B cell (primary cell): ENCODE results near the gene PPP2R5C. TPM values are rescaled to one million over a fixed set of nuclear protein-coding genes. Genes with fewer than 3 reads are reported as not detected.

Experiments
- ATAC-seq: fragments of 200-7000 bp; cut with Tn5 transposase; one replicate; pipeline ENCODE4 v1.10.0; 2021; ENCODE audit warnings: low read depth, mild to moderate bottlenecking, moderate number of reproducible peaks, moderate library complexity
- CTCF ChIA-PET: fragments of 350-600 bp; sonication (Branson Sonifier 250); formaldehyde crosslinking; loops from one replicate; lab custom pipeline; 2021; ENCODE audit warnings: antibody characterized with exemption, inconsistent platforms; lab: Charles Lee
- POLR2A ChIA-PET: fragments of 350-600 bp; sonication (Branson Sonifier 250); formaldehyde crosslinking; loops from one replicate; lab custom pipeline; 2021; ENCODE audit warnings: antibody characterized with exemption; lab: Charles Lee
- DNase-seq: peaks from one replicate; pipeline ENCODE4 v3.0.0; 2013
- H2AFZ ChIP-seq: 2 replicates; pipeline ENCODE4 v1.6.1; 2012; ENCODE audit warnings: mild to moderate bottlenecking, low read depth, low read length; ENCODE audit not compliant: insufficient read depth, poor library complexity, severe bottlenecking
- H3K27ac ChIP-seq, 2 donors: 1 replicate in 1 of 2; 2 replicates in 1 of 2; pipeline ENCODE4 v1.5.1; 2012 to 2013; ENCODE audit warnings: low read length in 2 of 2, mild to moderate bottlenecking in 2 of 2, moderate library complexity in 1 of 2
- H3K27me3 ChIP-seq, 4 experiments: fragments of 200-600 bp in 1 of 4; sonication (generic) in 1 of 4; replicated peaks in 1 of 4; 1 replicate in 2 of 4; 2 replicates in 2 of 4; pipeline versions ENCODE4 v1.6.1 to v1.7.0; 2013 to 2016; ENCODE audit warnings: low read length in 3 of 4, mild to moderate bottlenecking in 2 of 4, mixed read lengths in 1 of 4, moderate library complexity in 1 of 4; ENCODE audit not compliant: insufficient read depth in 4 of 4, control insufficient read depth in 3 of 4; ENCODE audit errors: control extremely low read depth in 1 of 4
- H3K36me3 ChIP-seq, 2 experiments: replicated peaks in 1 of 2; 1 replicate in 1 of 2; 2 replicates in 1 of 2; pipeline versions ENCODE4 v1.6.1 to v1.7.1; 2013; ENCODE audit warnings: low read length in 1 of 2; ENCODE audit not compliant: insufficient read depth in 2 of 2, control insufficient read depth in 1 of 2; ENCODE audit errors: control extremely low read depth in 1 of 2, extremely low read depth in 1 of 2
- H3K4me1 ChIP-seq, 2 donors: fragments of 200-600 bp in 1 of 2; sonication (generic) in 1 of 2; 1 replicate in 1 of 2; 2 replicates in 1 of 2; pipeline versions ENCODE4 v1.5.1 to v1.6.1; 2013 to 2017; ENCODE audit warnings: low read length in 2 of 2; ENCODE audit not compliant: control insufficient read depth in 2 of 2, insufficient read depth in 2 of 2
- H3K4me2 ChIP-seq: replicated peaks from 2 replicates; pipeline ENCODE3; 2012; ENCODE audit warnings: mild to moderate bottlenecking, low read depth, low read length; ENCODE audit not compliant: poor library complexity, severe bottlenecking
- H3K4me3 ChIP-seq, 5 experiments: fragments of 200-600 bp in 1 of 5; sonication (generic) in 1 of 5; 1 replicate in 3 of 5; 2 replicates in 2 of 5; pipeline versions ENCODE4 v1.5.1 to v1.7.0; 2011 to 2016; ENCODE audit warnings: low read length in 4 of 5, mild to moderate bottlenecking in 4 of 5, low read depth in 2 of 5, control low read depth in 1 of 5, moderate library complexity in 1 of 5; ENCODE audit not compliant: insufficient read depth in 1 of 5; ENCODE audit errors: control extremely low read depth in 1 of 5, extremely low read depth in 1 of 5
- H3K79me2 ChIP-seq: fragments of 200-600 bp; sonication (generic); one replicate; pipeline ENCODE4 v1.6.0; 2016; ENCODE audit warnings: low read length; ENCODE audit not compliant: control insufficient read depth, insufficient read depth
- H3K9ac ChIP-seq: fragments of 200-600 bp; sonication (generic); 2 replicates; pipeline ENCODE4 v1.6.1; 2017; ENCODE audit warnings: mild to moderate bottlenecking, low read length, moderate library complexity
- H3K9me3 ChIP-seq, 3 donors: one replicate each; pipeline versions ENCODE4 v1.6.1 to v1.7.1; 2013; ENCODE audit warnings: low read length in 2 of 3; ENCODE audit not compliant: control insufficient read depth in 2 of 3, insufficient read depth in 1 of 3; ENCODE audit errors: control extremely low read depth in 1 of 3
- H4K20me1 ChIP-seq: 2 replicates; pipeline ENCODE4 v1.6.0; 2012; ENCODE audit warnings: mild to moderate bottlenecking, low read length; ENCODE audit not compliant: insufficient read depth, control insufficient read depth, poor library complexity, severe bottlenecking
- H3K27ac Mint-ChIP-seq: one replicate; pipeline ENCODE4 v1.8.0; 2021; ENCODE audit warnings: mixed read lengths
- H3K27me3 Mint-ChIP-seq: one replicate; pipeline ENCODE4 v1.8.0; 2021; ENCODE audit warnings: mixed read lengths
- H3K4me1 Mint-ChIP-seq: one replicate; pipeline ENCODE4 v1.8.0; 2021; ENCODE audit warnings: mixed read lengths
- H3K4me3 Mint-ChIP-seq: one replicate; pipeline ENCODE4 v1.8.0; 2021; ENCODE audit warnings: mixed read lengths
- H3K9me3 Mint-ChIP-seq: one replicate; pipeline ENCODE4 v1.8.0; 2022; ENCODE audit warnings: mixed read lengths; ENCODE audit not compliant: insufficient read depth
- EZH2 ChIP-seq: IDR thresholded peaks from 2 replicates; pipeline ENCODE4 v1.6.1; 2012; ENCODE audit warnings: borderline replicate concordance, low read depth, mild to moderate bottlenecking, moderate library complexity, low read length; ENCODE audit not compliant: insufficient read depth, poor library complexity, severe bottlenecking
- WGBS: methylation state at CpG from one replicate; pipeline ENCODE4 v1.1.5; 2013; ENCODE audit warnings: missing lambda C conversion rate; ENCODE audit not compliant: insufficient coverage; 5-methylcytosine and 5-hydroxymethylcytosine counted together
- intact Hi-C: fragments of 100-400 bp; cut with micrococcal nuclease; formaldehyde crosslinking; loops from one replicate; pipeline ENCODE4 v1.10.0; 2022
- polyA plus RNA-seq: library from polyadenylated mRNA; depleted of rRNA; stranded (reverse); fragments of >200 nt; gene quantifications from 2 replicates; pipeline ENCODE4 v1.2.3, GENCODE V29; 2012
- total RNA-seq, 2 donors: library from RNA; stranded (reverse); fragments of 120-200 nt in 1 of 2; gene quantifications; 1 replicate in 1 of 2; 2 replicates in 1 of 2; pipeline versions ENCODE4 v1.2.3 to v1.2.4, GENCODE V29; 2013 to 2022
- TF ChIP-seq, protein P1 (sequence below): fragments of 200-600 bp; IDR thresholded peaks from one replicate; pipeline ENCODE4 v1.8.0; 2022; ENCODE audit warnings: antibody characterized with exemption, mild to moderate bottlenecking

Gene PPP2R5C
- total and polyA plus RNA-seq, 2 donors (not counting 1 experiment from before 2014, with no cell fraction given): 91.7 to 330 TPM

DNA sequence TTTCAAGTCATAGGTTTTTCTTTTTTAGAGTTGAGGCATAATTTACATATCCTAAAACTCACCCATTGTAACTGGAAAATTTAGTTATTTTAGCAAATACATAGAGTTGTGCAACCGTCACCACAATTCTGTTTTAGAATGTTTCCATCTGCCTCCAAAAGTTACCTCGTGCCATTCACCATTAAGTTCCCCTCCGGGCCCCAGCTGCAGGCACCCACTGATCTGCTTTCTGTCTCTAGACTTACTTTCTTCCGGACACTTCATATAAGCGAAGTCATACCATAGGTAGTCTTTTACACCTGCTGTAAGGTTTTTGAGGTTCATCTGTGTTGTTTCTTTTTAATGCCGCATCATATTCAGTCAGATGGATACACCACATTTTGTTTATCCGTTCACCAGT lies 28.7 kb downstream of the PPP2R5C start:
- Mint-ChIP-seq H3K4me1 (peaks cover 18% of the 10 kb centered on the region), H3K27me3 (no peaks in the 10 kb centered on the region), H3K27ac (peak overlapping the region; percentile 12), H3K9me3 (no peaks in the 10 kb centered on the region), H3K4me3 (peak overlapping the region; percentile 27)
- ChIA-PET POLR2A (no interaction called here), CTCF (interaction anchor here (1.2 to 4.2 kb wide), 2 partner anchors 19 kb away, joined by 5 to 23 read pairs; no protein-coding TSS in a partner anchor)
- Histone ChIP-seq H3K4me1 (peaks cover 5 to 8% of the 10 kb centered on the region in 2 donors), H4K20me1 (no peaks in the 10 kb centered on the region), H3K79me2 (peaks cover 37% of the 10 kb centered on the region), H3K9me3 (peaks cover 0 to 9% (median 8%) of the 10 kb centered on the region in 3 donors), H3K9ac (no peak overlapping the region), H3K27ac (no peak overlapping the region), H3K4me3 (no peak overlapping the region), H2AFZ (no peak overlapping the region), H3K4me2 (no peak overlapping the region), H3K36me3 (peaks cover 0 to 4% of the 10 kb centered on the region in 2 experiments), H3K27me3 (no peaks in the 10 kb centered on the region)
- ATAC-seq (peak; percentile 39), DNase-seq (no peak)
- intact Hi-C loops: no loop called here
- WGBS: 77% methylated on average over 3 of the region's 7 CpGs
- TF ChIP-seq, protein P1, sequence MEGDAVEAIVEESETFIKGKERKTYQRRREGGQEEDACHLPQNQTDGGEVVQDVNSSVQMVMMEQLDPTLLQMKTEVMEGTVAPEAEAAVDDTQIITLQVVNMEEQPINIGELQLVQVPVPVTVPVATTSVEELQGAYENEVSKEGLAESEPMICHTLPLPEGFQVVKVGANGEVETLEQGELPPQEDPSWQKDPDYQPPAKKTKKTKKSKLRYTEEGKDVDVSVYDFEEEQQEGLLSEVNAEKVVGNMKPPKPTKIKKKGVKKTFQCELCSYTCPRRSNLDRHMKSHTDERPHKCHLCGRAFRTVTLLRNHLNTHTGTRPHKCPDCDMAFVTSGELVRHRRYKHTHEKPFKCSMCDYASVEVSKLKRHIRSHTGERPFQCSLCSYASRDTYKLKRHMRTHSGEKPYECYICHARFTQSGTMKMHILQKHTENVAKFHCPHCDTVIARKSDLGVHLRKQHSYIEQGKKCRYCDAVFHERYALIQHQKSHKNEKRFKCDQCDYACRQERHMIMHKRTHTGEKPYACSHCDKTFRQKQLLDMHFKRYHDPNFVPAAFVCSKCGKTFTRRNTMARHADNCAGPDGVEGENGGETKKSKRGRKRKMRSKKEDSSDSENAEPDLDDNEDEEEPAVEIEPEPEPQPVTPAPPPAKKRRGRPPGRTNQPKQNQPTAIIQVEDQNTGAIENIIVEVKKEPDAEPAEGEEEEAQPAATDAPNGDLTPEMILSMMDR: no peak
- no peak for TF ChIP-seq EZH2

DNA sequence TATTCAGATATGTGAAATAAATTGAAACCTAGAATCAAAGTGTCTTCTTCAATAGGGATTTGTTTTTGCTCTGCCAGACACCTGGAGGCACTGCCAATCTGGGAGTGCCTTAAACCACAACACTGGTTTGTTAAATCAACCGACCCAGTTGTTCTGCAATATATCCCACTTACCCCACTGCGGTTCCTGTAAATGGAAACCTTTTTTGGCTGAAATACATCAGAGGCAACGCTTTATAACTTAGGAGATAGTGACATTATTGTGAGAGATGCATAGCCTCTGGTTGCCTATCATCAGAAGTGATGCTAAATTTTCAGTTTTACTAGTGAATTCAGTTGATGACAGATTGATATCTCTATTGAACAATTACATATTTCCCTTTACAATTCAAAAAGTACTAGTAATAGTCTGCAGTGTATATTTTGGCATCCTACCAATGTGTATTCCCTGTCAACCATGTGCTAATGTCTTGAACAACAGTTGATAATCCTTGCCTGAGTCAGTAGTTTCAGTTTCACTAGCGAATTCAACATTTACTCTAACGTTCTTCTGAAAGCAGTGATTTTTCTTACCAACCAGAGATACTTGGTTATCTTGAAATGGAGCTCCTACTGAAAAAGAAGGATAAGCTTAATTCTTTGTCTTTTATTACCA lies 30.5 kb downstream of the PPP2R5C start:
- ATAC-seq (no peak), DNase-seq (no peak)
- Histone ChIP-seq H2AFZ (peak overlapping the region; percentile 55), H3K79me2 (peaks cover 38% of the 10 kb centered on the region), H3K36me3 (peaks cover 0 to 4% of the 10 kb centered on the region in 2 experiments), H4K20me1 (no peaks in the 10 kb centered on the region), H3K4me3 (peak overlapping the region in 3 of 5 experiments; percentile 5 to 30 (median 18)), H3K9me3 (peaks cover 0 to 9% (median 8%) of the 10 kb centered on the region in 3 donors), H3K4me1 (peaks cover 5 to 8% of the 10 kb centered on the region in 2 donors), H3K27ac (no peak overlapping the region), H3K4me2 (peak overlapping the region; percentile 52), H3K27me3 (no peaks in the 10 kb centered on the region), H3K9ac (peak overlapping the region; percentile 33)
- TF ChIP-seq, protein P1: no peak
- TF ChIP-seq EZH2: no peak
- POLR2A ChIA-PET: no interaction called here
- Mint-ChIP-seq H3K27ac (peak overlapping the region; percentile 5), H3K27me3 (no peaks in the 10 kb centered on the region), H3K9me3 (no peaks in the 10 kb centered on the region), H3K4me3 (peak overlapping the region; percentile 54), H3K4me1 (peaks cover 18% of the 10 kb centered on the region)
- CTCF ChIA-PET: interaction anchor here (1.0 to 4.2 kb wide), 5 partner anchors 16 to 108 kb away, joined by 3 to 23 read pairs (median 3); no protein-coding TSS in a partner anchor
- intact Hi-C loops: no loop called here
- WGBS: no CpG with 5 or more reads among the region's 5 CpGs
